AG10803 (cell line): ENCODE measurements around the gene LRRC56.

Experiments used
- DNase-seq: peaks from one replicate; pipeline ENCODE4 v3.0.0; 2010; ENCODE audit warnings: low read depth
- H3K4me3 ChIP-seq: 2 replicates; pipeline ENCODE4 v1.5.1; 2011; ENCODE audit warnings: mild to moderate bottlenecking, low read length, control low read depth
- TF ChIP-seq, protein P1 (sequence below): conservative IDR thresholded peaks from 2 replicates; pipeline ENCODE4 v1.5.1; 2011; ENCODE audit warnings: mild to moderate bottlenecking, low read length, control low read depth, inconsistent platforms

LRRC56 gene

DNA sequence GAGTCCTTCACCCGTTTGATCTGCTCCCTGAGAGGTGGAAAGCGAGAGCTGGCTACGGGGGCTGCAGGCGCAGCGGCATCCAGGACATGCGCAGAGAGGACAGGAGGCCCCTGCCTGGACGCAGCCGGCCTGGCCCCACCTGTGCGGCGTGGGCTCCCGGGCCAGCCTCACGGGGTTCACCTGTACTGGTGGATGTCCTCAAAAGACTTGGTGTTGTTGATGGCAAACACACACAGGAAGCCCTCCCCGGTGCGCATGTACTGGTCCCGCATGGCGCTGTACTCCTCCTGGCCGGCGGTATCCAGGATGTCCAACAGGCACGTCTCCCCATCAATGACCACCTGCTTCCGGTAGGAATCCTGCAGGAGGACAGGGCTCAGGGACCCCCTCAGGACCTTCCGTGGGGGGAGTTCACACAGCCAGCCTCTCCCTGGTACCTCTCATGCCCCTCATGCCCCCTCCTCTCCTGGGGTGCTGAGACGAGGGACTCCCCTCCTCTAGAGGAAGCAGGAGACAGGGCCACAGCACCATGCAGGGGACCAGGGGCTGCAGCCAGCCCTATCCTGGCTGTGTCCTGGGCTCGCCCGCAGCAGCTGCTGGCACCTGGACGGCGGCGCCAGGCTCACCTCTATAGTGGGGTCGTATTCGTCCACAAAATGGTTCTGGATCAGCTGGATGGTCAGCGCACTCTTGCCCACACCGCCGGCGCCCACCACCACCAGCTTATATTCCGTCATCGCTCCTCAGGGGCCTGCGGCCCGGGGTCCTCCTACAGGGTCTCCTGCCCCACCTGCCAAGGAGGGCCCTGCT, 3.5 kb upstream of the LRRC56 start:
- TF ChIP-seq, protein P1, sequence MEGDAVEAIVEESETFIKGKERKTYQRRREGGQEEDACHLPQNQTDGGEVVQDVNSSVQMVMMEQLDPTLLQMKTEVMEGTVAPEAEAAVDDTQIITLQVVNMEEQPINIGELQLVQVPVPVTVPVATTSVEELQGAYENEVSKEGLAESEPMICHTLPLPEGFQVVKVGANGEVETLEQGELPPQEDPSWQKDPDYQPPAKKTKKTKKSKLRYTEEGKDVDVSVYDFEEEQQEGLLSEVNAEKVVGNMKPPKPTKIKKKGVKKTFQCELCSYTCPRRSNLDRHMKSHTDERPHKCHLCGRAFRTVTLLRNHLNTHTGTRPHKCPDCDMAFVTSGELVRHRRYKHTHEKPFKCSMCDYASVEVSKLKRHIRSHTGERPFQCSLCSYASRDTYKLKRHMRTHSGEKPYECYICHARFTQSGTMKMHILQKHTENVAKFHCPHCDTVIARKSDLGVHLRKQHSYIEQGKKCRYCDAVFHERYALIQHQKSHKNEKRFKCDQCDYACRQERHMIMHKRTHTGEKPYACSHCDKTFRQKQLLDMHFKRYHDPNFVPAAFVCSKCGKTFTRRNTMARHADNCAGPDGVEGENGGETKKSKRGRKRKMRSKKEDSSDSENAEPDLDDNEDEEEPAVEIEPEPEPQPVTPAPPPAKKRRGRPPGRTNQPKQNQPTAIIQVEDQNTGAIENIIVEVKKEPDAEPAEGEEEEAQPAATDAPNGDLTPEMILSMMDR, result no peak
- H3K4me3 ChIP-seq, result peak overlapping the region; percentile 72
- DNase-seq, result no peak

DNA sequence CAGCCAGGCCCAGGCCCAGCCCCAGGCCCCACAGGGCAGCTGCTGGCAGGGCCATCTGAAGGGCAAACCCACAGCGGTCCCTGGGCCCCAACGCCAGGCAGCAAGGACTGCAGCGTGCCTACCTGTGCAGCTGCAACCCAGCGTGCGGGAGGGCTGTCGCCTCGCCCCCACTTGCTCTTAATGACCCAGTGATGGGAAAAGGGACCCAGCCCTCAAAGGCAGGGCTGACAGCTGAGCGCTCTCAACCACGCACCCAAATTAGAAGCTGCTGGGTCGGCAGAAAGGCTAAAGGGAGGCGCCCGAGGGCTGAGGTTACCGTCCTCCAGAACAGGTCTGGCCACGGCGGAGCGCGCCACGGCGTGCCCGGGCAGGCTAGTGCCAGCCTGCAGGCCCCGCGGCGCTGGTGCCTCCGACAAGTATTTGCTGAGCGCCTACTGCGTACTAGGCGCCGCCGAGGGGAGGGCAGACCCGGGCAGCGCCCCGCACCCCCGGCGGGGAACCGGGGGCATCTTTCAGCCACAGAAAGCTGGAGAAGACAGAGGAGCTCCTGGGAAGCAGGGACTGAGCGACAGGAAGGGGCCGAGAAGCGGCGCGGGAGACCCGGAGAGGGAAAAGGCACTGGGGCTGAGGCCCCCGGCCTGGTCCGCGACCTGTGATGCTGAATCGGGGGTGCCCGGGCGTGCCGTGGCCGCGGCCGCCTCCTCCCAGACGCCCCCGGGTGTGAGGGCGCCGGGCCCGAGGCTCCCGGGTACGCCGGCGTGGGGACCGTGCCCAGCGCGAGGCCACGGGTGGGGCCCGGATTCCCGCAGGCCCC, 2.7 kb upstream of the LRRC56 start:
- peak; percentile 25 for DNase-seq
- H3K4me3 ChIP-seq, result peak overlapping the region; percentile 72
- TF ChIP-seq, protein P1, result no peak

DNA sequence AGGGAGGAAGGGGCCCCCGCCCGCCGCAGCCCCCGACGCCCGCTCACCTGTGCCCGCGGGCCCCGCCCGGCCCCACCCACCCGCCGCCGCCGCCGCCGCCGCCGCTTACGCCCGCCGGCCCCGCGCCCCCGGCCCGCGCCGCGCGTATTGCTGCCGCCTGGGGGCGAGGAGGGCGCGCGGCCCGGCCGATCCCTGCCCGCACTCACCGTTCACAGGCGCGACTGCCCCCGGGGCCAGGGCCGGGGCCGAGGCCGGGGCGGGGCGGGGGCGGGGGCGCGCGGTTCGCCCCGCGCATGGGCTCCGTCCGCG, 2.2 kb upstream of the LRRC56 start:
- peak overlapping the region; percentile 72 for H3K4me3 ChIP-seq
- TF ChIP-seq, protein P1, result no peak
- DNase-seq, result no peak

DNA sequence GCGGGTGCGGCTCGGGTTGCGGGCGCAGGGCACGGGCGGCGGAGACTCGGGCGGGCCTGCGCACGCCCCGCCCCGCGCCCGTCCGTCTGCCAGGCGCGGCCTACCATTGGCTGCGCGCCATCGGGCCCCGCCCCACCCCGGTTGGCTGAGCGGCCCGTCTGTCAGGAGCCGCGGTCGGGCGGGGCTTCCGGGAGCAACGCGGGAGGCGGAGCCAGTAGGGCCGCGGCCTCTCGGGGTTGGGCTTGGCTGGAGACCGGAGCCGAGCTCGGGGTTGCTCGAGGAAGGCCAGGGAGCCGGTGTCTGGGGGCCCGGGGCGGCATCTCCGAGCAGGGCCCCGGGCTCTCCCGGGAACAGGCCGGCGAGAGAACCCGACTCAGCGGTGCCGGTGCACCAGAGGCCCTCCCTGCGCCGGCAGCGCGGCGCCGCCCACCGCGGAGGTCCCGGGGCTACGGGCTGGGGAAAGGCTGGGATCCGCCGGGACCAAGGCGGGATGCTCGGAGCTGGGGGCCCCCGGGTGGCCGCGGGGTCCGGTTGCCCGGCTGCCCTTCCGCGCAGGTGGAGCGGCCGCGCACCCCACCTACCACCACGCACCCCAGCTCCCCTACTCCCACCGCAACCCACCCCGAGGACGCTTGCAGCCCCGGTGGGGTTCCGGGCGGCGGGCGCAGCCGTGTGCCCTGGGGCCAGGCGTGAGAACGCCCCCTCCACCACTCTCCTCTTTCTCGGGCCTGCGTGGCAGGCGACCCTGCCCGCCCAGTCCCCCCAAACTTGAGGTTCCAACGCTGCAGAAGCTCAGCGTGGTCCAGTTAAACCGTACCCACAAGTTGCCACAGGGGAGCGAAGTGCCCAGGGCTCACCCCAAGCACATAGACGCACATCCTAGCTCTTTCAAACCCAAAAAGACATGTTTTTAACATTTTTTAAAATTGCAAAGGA, 1.5 kb upstream of the LRRC56 start, which contains the start of gene HRAS:
Gene HRAS, minus strand, starts transcription at position 58 of the 936 bp plus-strand sequence.
- H3K4me3 ChIP-seq, result peak within 1 kb of the TSS; percentile 72
- TF ChIP-seq, protein P1, result no peak
- peak; percentile 93 for DNase-seq

DNA sequence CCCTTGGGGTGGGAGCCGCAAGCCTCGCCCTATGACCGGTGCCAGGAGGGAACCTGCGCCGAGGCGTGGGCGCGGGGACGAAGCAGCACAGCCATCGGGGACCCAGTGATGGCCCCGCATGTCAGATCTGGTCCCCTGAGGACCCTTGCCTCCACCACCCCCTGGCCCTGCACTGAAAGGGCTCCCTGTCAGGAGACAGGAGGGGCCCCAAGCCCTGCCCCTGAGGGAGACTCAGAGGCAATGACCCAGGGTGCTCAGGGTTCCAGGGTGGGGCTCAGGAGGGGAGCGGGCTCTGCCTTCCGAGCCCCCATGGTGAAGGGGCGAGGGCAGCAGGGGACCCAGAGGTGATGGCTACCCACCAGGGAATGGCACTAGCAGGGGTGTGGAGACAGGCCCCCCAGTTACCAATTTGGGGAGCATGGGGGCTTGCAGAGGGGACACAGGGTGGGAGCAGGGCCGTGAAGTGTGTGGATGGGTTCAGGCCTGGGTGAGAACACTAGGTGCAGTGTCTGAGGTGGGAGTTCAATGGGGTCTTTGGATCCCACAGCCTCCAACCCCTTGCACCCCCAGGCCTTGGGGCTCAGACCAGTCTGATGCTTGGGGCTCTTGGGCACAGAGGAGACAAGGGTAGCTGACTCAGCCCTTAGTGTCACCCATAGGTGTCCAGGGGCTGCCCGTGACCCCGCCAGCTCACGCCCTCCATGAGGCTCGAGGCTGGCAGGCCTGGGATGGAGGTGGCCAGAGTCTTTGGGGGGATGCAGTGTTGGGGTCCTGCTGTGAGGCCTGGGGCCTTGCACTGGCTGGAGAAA, 499 bp downstream of the LRRC56 start:
- peak overlapping the region; percentile 38 for H3K4me3 ChIP-seq
- TF ChIP-seq, protein P1, result no peak
- DNase-seq, result no peak

DNA sequence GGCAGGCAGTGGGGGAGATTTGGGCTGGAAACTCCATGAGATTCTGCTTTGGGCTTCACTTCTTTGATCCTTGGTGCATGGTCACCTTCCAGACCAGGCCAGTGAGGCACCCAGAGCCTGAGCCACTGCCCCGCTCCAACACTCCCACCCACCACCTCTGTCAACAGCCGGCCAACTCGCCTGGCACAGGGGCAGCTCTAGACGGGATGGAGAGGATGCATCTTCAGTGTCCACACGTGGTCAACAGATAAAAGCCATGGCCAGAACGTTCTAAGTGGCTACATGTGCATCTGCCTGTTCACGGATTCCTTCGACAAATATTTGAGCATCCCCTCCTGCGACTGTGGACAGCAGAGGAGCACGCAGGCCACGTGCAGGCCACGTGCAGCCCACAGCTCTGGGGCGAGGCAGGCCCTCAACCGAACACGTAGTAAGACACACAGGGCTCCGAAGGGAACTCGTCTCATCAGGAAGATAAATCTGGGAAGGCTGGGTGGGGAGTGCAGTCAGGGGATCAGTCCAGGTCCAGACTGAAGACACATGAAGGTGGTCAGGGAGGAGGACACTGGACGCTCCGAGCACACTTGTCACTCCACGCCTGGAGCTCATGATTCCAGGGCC, 1.2 kb downstream of the LRRC56 start:
- TF ChIP-seq, protein P1, result no peak
- DNase-seq, result no peak
- no peak overlapping the region for H3K4me3 ChIP-seq
